Ecto neural progenitor cell (in vitro differentiated cells): Measurements from ENCODE around the gene PGLYRP4.

Source experiments
- DNase-seq: peaks from one replicate; pipeline ENCODE4 v3.0.0-alpha.2; 2018; ENCODE audit warnings: low spot score

The PGLYRP4 gene

DNA sequence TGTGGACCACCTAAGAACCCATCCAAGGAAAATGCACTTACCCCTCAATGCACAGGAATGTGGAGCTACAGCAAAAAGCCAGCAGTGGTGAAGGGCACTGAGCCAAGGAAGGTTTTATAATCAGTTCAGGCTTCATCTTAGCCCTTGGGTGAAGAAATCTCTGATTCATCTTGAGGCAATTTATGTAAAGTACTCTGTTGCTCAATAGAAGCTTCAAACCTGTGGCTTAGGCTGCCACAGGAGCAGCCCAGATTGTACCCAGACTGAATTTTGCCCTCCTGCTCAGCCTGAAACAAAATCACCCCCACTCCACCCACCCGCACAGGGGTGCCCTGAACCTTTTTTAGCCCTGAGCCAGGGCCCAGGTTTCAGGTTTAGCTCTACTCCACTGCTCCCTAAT lies 26.9 kb upstream of the PGLYRP4 start, which contains the start of gene S100A12:
S100A12 (minus strand) TSS at position 111 of the 400 bp plus-strand sequence. CDS start 1,029 bp downstream, outside the sequence.
- no peak for DNase-seq

DNA sequence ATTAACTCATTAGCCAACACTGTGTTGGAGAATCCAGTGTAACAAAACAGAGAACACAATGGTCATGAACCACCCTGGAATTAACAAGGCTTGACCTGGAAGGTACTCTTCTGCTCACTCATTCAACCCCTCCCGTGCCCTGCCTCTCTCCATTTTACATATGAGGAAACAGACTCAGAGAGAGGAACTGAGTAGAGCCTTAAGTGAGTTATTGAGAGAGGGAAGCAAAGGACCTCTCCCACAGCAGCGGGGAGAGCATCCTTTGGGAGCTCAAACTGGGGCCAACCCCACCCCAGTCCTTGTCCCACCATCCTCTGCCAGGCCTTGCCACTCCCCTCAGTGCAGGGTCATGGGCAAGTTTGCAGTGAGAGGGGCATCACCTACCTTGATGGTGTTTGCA lies 25.4 kb upstream of the PGLYRP4 start:
- DNase-seq: no peak

DNA sequence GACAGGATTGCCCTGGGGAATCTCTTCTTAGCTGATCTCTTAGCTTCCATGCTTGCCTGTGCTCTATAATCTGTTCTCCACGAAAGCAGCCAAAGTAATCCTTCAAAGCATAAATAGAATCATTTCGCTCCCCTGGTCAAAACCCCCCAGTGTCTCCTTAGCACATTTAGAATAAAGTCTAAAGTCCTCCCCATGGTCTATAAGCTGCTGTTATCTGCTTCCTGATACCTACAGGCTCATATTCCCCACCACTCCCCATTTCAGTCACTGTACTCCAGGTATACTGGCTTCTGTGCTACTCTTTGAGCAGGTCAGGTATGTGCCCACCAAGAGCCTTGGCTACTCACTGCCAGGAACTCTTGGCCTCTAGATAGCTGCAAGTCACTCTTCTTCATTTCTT lies 23.9 kb upstream of the PGLYRP4 start:
- DNase-seq: no peak

GRCh38 chr1:153371231-153371630 lies 22.6 kb upstream of the PGLYRP4 start:
- no peak for DNase-seq

GRCh38 chr1:153370146-153370545 lies 21.5 kb upstream of the PGLYRP4 start:
- no peak for DNase-seq

DNA sequence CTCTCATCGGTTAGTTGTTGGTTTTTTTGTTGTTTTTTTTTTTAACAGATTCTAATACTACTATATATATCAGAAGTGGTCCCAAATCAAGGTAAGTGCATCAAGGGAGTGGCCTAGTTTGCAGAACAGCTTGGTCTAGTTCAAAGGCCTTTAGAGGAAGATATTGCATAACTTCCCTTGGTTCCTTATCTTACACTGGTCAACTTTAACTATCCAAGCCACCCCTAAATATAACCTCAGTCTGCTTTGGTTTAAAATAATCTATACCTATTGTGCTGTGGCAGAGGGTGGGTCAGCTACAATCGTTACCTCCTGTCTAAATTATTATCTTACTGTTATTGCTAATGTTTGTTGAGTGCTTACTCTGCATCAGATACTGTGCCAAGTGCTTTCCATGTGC lies 19.9 kb upstream of the PGLYRP4 start:
- no peak for DNase-seq

GRCh38 chr1:153367090-153367489 lies 18.4 kb upstream of the PGLYRP4 start:
- DNase-seq: no peak

DNA sequence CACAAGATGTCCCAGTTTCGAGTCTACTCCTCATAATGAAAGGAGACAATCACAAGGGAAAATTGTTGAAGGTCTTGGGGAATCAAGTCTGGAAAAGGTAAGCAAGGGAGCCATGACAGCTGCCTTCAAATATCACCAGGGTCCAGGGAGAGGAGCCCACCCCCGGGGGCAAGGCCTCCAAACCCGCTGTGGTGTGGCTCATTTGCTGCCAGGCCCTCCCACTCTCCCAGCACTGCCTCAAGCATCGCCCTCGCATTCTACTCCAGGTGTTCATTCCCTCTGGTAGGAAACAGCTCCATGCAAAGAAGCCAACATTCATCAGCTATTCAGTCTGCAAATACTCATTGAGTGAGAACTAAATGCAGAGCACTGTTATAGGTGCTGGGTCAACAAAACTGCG lies 17.6 kb upstream of the PGLYRP4 start:
- DNase-seq: no peak

DNA sequence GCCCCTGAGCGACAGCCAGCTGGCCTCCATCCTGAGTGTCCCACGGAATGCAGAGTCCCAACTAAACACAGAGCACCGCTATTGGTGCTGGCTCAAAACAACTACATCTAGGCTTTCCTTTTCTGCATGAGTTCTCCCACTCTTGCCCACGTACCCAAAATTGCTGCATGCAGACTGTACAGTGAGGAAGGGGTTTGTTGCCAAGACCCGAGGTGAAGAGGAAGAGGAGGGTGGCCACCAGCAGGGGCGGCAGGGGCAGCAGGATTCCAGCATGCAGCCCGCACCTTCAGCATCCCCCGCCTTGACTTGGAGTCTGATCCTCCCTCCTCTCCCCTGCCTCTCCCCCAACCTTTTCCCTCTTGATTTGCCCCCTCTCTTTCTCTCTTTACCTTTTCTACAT lies 17.1 kb upstream of the PGLYRP4 start:
- DNase-seq: no peak

GRCh38 chr1:153364766-153365666 lies 16.4 kb upstream of the PGLYRP4 start:
- DNase-seq: no peak

DNA sequence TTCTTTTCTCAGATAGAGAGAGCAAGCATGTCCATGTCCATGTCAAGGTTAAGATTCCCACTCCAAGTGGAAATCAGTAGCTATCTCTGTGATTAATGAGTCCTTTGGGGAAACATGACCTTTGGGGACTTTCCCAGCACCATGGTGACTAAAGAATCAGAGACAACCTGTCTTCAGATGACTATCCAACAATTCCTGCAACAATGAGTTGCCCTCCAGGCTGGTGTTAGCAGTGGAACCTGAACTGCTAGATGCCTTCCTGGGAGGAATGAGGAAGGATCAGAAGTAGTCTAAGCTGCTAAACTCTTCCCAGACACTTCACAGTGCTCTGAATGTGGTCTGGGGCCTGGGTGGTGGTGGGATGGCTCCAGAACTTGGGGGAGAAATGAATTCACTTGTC lies 15.5 kb upstream of the PGLYRP4 start:
- DNase-seq: no peak

DNA sequence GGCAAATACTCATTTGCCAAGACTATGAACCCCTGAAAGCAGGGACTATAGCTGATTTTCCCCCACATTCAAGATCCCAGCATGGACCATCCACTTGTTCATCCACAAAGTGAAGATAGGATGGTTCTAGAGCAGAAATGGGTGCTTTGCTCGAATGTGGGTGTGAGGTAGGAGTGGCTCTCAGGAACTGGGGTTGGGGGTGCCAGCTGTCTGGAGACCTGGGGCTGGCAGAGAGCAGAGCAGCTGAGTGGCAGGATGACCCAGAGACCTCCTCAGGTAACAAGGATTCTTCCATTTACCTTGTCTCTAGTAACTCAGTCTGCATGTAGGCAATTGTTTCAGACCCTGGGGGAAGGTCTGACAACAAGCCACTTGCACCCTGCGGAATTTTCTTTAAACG lies 15.0 kb upstream of the PGLYRP4 start:
- DNase-seq: no peak

DNA sequence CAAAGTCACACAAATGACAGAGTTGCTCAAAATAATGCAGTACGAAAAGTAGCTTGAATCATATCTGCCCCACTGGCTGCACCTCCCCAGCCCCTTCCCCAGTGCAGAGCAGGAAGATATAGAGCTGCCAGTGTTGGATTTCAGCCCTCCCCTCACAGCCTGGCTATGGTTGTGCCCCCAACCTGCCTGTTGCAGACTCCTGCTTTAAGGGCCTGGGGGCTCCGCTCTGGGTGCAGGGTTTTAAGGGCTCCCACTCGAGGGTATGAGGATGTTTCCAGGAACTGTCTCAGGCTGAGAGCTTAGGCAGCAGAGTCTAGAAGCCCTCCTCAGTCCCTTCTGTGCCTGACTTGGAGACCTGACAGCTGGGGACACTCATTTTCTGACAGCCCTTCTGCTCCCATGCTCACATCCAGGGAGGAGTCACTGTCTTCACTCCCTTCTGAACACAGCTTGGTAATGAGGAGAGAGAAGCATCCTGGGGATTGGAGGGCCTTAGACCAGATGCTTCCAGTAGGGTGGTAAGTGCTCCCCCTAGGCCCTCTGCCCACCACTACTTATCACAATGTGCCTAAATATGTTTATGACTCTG lies 13.6 kb upstream of the PGLYRP4 start:
- DNase-seq: no peak

- no peak for DNase-seq
These were observed 13.0 kb upstream of the PGLYRP4 start for GRCh38 chr1:153361480-153362109.

DNA sequence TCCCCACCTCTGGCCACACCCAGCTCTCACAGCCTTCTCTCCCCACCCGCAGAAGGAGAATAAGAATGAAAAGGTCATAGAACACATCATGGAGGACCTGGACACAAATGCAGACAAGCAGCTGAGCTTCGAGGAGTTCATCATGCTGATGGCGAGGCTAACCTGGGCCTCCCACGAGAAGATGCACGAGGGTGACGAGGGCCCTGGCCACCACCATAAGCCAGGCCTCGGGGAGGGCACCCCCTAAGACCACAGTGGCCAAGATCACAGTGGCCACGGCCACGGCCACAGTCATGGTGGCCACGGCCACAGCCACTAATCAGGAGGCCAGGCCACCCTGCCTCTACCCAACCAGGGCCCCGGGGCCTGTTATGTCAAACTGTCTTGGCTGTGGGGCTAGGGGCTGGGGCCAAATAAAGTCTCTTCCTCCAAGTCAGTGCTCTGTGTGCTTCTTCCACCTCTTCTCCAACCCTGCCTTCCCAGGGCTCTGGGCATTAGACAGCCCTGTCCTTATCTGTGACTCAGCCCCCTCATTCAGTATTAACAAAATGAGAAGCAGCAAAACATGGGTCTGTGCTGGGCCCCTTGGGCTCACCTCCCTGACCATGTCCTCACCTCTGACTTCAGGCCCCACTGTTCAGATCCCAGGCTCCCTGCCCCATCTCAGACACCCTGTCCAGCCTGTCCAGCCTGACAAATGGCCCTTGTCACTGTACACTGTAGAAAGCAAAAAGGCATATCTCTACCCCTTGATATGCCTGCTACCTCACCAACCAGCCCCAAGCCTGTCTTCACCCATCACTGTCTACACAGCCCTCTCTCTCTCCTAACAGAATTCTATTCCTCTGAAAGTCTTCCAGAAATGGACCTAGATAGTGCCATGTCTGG lies 12.2 kb upstream of the PGLYRP4 start:
- DNase-seq: no peak

GRCh38 chr1:153360190-153360589 lies 11.5 kb upstream of the PGLYRP4 start:
- no peak for DNase-seq

DNA sequence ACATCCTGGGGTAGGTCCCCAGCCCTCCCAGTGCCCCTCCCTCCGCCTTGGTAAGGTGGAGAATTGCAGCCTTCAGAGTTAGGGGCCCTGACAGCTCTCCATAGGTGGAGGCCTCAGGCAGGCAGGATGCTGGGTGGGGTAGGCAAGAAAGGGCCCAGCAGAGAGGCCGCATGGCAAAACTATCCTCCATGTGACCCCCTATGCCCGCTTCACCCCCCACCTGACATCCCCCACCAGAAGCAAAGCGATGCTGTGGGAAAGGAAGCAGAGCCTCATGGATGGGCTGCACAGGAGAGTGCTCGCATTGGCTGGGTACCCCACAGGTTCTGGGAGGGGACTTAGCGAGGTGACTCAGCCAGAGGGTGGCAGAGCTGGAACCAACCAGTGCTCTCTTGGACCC lies 10.6 kb upstream of the PGLYRP4 start:
- DNase-seq: peak; percentile 31

- DNase-seq: no peak
These were observed 10.0 kb upstream of the PGLYRP4 start for GRCh38 chr1:153358691-153358975.

DNA sequence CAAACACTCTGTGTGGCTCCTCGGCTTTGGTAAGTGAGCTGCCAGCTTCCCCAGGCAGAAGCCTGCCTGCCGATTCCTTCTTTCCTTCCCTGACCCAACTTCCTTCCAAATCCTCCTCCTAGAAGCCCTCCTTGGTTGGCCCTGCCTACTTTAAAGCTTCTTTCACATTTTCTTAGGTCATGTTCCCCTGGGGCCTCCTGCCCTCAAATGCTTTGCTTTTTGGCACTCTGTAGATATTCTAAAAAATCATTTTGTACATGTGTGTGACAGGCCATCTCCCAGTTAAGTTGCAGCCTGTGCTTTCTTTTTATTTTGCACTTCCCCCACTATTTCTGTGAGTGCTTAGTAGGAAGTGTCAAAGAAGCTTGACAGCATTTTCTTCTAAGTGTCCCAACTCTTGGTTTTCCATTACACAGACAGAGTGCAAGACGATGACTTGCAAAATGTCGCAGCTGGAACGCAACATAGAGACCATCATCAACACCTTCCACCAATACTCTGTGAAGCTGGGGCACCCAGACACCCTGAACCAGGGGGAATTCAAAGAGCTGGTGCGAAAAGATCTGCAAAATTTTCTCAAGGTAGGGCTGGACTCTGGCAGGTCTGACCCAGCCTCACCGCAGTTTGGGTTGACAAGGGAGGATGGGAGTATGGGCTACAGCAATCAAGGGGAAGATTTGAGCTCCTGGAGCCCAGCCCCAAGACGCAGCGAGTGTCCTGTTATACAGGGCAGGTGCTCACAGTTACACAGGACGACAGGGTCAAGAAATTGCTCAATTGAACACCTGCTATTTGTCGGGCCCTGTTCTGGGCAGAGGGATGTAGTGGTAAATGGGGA lies 9.4 kb upstream of the PGLYRP4 start, which contains the start of gene S100A9:
S100A9 (plus strand) TSS at position 2 of the 838 bp plus-strand sequence; CDS start at position 432, 430 bp downstream.
- DNase-seq: peak; percentile 35

- peak; percentile 16 for DNase-seq
These were observed 8.6 kb upstream of the PGLYRP4 start for GRCh38 chr1:153357076-153357852.
